ENCODE measurements around the gene GGA1.
"Not testable (repeated sequence)": the region's sequence is repeated elsewhere in the genome, so short reads cannot be mapped to it uniquely, and the experiment has no call there.

GGA1 gene

GRCh38 chr22:37610153-37610475 is 1.5 kb downstream of the GGA1 start:
- not testable (repeated sequence) for DNase-seq

- peak; percentile 76 for DNase-seq
Measured at GRCh38 chr22:37610480-37611129, 2.0 kb downstream of the GGA1 start.

GRCh38 chr22:37611207-37611606 is 2.6 kb downstream of the GGA1 start:
- no peak for DNase-seq

- DNase-seq: no peak
Measured at GRCh38 chr22:37616201-37617083, 7.8 kb downstream of the GGA1 start.

- no peak for DNase-seq
Measured at GRCh38 chr22:37617431-37617830, 8.8 kb downstream of the GGA1 start.

- DNase-seq: peak; percentile 43
Measured at GRCh38 chr22:37618072-37618656, 9.5 kb downstream of the GGA1 start.

- no peak for DNase-seq
Measured at GRCh38 chr22:37618674-37619073, 10.0 kb downstream of the GGA1 start.

GRCh38 chr22:37619991-37620390 is 11.4 kb downstream of the GGA1 start:
- DNase-seq: no peak

- DNase-seq: no peak
Measured at GRCh38 chr22:37621352-37621860, 12.8 kb downstream of the GGA1 start.

GRCh38 chr22:37623075-37624016 is 14.7 kb downstream of the GGA1 start:
- DNase-seq: peak; percentile 79

- DNase-seq: no peak
Measured at GRCh38 chr22:37624017-37624365, 15.4 kb downstream of the GGA1 start.

GRCh38 chr22:37624876-37625275 is 16.2 kb downstream of the GGA1 start:
- no peak for DNase-seq

GRCh38 chr22:37625737-37626136 is 17.1 kb downstream of the GGA1 start:
- no peak for DNase-seq

GRCh38 chr22:37626144-37626543 is 17.5 kb downstream of the GGA1 start:
- DNase-seq: no peak

GRCh38 chr22:37626556-37627075 is 18.0 kb downstream of the GGA1 start:
- no peak for DNase-seq

- no peak for DNase-seq
Measured at GRCh38 chr22:37627121-37627520, 18.5 kb downstream of the GGA1 start.

GRCh38 chr22:37627545-37627944 is 18.9 kb downstream of the GGA1 start:
- peak; percentile 64 for DNase-seq

GRCh38 chr22:37628830-37629229 is 20.2 kb downstream of the GGA1 start:
- no peak for DNase-seq

GRCh38 chr22:37629928-37630327 is 21.3 kb downstream of the GGA1 start:
- no peak for DNase-seq

GRCh38 chr22:37630839-37631435 is 22.3 kb downstream of the GGA1 start:
- DNase-seq: no peak

GRCh38 chr22:37631448-37632173 is 23.0 kb downstream of the GGA1 start:
- DNase-seq: no peak
